OCI-M2 (cell line): ENCODE results near the gene ASL.
A peak's percentile ranks its signal among the peaks of the same experiment; 100 is the strongest.
"Not testable (repeated sequence)": the region's sequence is repeated elsewhere in the genome, so short reads cannot be mapped to it uniquely, and the experiment has no call there.

Experiments
- DNase-seq: peaks from one replicate; lab custom pipeline; 2025; ENCODE audit not compliant: unreplicated experiment; lab: John Stamatoyannopoulos, UW

ASL gene

GRCh38 chr7:66075590-66076461 is at the start of gene ASL:
ASL (plus strand) TSS chr7:66075819; CDS start chr7:66076082, 263 bp downstream.
- peak; percentile 30 for DNase-seq

GRCh38 chr7:66028342-66028741 is 47.3 kb upstream of the ASL start:
- DNase-seq, result not testable (repeated sequence)

GRCh38 chr7:66033471-66034385 is 41.9 kb upstream of the ASL start:
- no peak for DNase-seq

- DNase-seq, result not testable (repeated sequence)
These were observed 41.1 kb upstream of the ASL start for GRCh38 chr7:66034436-66035010.

- no peak for DNase-seq
These were observed 39.2 kb upstream of the ASL start for GRCh38 chr7:66036382-66036781.

GRCh38 chr7:66036788-66037187 is 38.8 kb upstream of the ASL start:
- no peak for DNase-seq

- DNase-seq, result no peak
These were observed 36.4 kb upstream of the ASL start for GRCh38 chr7:66039094-66039670.

- no peak for DNase-seq
These were observed 31.7 kb upstream of the ASL start for GRCh38 chr7:66043681-66044497.

GRCh38 chr7:66044498-66044854 is 31.1 kb upstream of the ASL start:
- not testable (repeated sequence) for DNase-seq

- DNase-seq, result no peak
These were observed 28.2 kb upstream of the ASL start for GRCh38 chr7:66047426-66047825.

- not testable (repeated sequence) for DNase-seq
These were observed 25.7 kb upstream of the ASL start for GRCh38 chr7:66049886-66050285.

GRCh38 chr7:66050337-66050957 is 25.2 kb upstream of the ASL start:
- no peak for DNase-seq

GRCh38 chr7:66050990-66051448 is 24.6 kb upstream of the ASL start:
- DNase-seq, result no peak

- DNase-seq, result no peak
These were observed 23.2 kb upstream of the ASL start for GRCh38 chr7:66052447-66052846.

GRCh38 chr7:66054063-66054462 is 21.6 kb upstream of the ASL start:
- no peak for DNase-seq

GRCh38 chr7:66055321-66055956 is 20.2 kb upstream of the ASL start:
- no peak for DNase-seq

GRCh38 chr7:66060796-66061195 is 14.8 kb upstream of the ASL start:
- DNase-seq, result no peak

- no peak for DNase-seq
These were observed 5.9 kb upstream of the ASL start for GRCh38 chr7:66069732-66070131.

- no peak for DNase-seq
These were observed 5.4 kb upstream of the ASL start for GRCh38 chr7:66070222-66070621.
